ENCODE data around the gene NCK2. TPM values are rescaled to one million over a fixed set of nuclear protein-coding genes. Genes with fewer than 3 reads are reported as not detected.

Gene NCK2
- total RNA-seq, 4 donors from 2014 or later = 55.4 to 90.5 (median 62.5) TPM

DNA sequence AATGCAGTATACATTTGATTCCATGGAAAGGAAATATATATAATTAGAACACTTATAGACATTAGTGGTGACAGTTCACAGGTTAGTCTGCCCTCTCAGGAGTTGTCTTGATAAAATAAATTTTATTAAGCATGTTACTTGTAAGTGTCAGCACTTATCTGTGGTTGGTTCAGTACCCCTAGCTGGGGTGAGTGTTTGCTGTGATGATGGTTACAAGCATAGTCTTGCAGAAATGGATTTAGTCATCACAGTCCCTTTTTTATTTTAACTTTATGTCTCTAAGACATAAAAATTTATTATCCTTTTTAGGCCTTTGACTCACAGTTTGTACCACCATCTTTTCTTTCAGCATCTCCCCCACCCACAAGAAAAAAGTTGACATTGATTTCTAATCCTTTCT is 52.1 kb downstream of the NCK2 start:
- no peaks in the 10 kb centered on the region for H3K27me3 ChIP-seq
- H3K36me3 ChIP-seq = no peaks in the 10 kb centered on the region
- TF ChIP-seq POLR2A (IDR thresholded peaks at IDR 0.05) = no peak
- TF ChIP-seq, protein P1, sequence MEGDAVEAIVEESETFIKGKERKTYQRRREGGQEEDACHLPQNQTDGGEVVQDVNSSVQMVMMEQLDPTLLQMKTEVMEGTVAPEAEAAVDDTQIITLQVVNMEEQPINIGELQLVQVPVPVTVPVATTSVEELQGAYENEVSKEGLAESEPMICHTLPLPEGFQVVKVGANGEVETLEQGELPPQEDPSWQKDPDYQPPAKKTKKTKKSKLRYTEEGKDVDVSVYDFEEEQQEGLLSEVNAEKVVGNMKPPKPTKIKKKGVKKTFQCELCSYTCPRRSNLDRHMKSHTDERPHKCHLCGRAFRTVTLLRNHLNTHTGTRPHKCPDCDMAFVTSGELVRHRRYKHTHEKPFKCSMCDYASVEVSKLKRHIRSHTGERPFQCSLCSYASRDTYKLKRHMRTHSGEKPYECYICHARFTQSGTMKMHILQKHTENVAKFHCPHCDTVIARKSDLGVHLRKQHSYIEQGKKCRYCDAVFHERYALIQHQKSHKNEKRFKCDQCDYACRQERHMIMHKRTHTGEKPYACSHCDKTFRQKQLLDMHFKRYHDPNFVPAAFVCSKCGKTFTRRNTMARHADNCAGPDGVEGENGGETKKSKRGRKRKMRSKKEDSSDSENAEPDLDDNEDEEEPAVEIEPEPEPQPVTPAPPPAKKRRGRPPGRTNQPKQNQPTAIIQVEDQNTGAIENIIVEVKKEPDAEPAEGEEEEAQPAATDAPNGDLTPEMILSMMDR (IDR thresholded peaks at IDR 0.05) = no peak
- no peaks in the 10 kb centered on the region for H3K9me3 ChIP-seq
- intact Hi-C loops (cut with DNase I) = no loop called here
- DNase-seq = no peak
- no peak overlapping the region for H3K4me3 ChIP-seq
- H3K4me1 ChIP-seq = peaks cover 27 to 100% (median 71%) of the 10 kb centered on the region in 3 donors
- H3K27ac ChIP-seq = peak overlapping the region in 3 of 4 donors; percentile 77 to 87 (median 85)

DNA sequence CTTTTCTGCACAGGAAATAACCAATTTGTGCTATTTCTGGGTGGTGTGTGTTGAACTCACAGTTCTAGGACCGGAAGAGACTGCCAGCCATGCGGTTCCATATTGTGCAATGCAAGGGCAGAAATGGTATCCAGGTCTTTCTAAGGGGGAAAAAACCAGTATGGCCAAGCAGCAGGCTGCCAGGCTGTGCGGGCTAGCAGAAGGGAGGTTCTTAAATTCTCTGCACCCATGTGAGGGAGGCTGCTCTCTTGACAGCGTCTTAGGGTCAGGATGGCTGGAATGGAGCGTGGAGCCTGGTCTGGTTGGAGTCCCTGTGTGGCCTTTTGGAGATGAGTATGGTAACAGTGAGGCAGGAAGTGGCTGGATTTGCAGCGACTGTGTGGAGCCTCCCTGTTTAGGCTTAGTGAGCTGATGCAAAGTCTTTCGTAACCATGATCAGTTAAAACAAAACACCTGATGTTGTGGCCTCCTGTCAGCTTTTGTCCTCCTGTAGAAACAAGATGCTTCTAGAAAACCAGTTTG is 52.6 kb downstream of the NCK2 start:
- 15 to 27% methylated on average over 2 to 7 of the region's 7 CpGs for WGBS, 2 donors
- intact Hi-C loops (cut with DNase I) = no loop called here

DNA sequence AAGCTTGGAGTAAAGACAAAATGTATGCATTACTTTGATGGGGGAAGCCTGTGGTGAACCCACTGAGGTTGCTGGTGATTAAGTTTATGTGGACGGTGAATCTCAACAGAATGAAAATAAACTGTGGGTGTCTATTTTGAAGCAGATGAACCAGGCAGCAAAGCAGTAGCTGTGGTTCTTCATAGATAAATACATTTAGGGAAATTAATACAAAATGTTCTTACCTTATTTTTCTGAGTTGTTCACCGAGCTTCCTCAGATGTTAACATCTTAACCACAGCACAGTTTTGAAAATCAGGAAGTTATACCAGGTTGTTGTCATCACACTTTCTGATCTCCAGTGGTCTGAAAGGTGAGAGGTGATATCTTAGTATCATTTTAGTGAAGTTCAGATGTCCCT is 53.9 kb downstream of the NCK2 start:
- H3K27me3 ChIP-seq = no peaks in the 10 kb centered on the region
- peak overlapping the region; percentile 76 to 87 (median 81) for H3K27ac ChIP-seq
- H3K4me1 ChIP-seq = peaks cover 35 to 100% (median 72%) of the 10 kb centered on the region in 3 donors
- no peak overlapping the region for H3K4me3 ChIP-seq
- intact Hi-C loops (cut with DNase I) = no loop called here
- no peaks in the 10 kb centered on the region for H3K9me3 ChIP-seq
- H3K36me3 ChIP-seq = peaks cover 0 to 8% (median 0%) of the 10 kb centered on the region in 3 donors
- WGBS, 2 donors = 42 to 60% methylated on average over 2 of the region's 2 CpGs
- no peak for DNase-seq
- no peak for TF ChIP-seq POLR2A (IDR thresholded peaks at IDR 0.05)
- TF ChIP-seq, protein P1 (IDR thresholded peaks at IDR 0.05) = no peak

More for the DNA sequence above, 52.6 kb downstream of the NCK2 start:
- H3K9me3 ChIP-seq = no peaks in the 10 kb centered on the region
- no peak overlapping the region for H3K4me3 ChIP-seq
- peaks cover 0 to 3% (median 0%) of the 10 kb centered on the region in 3 donors for H3K36me3 ChIP-seq
- H3K27ac ChIP-seq = peak overlapping the region; percentile 76 to 87 (median 81)
- H3K27me3 ChIP-seq = no peaks in the 10 kb centered on the region
- H3K4me1 ChIP-seq = peaks cover 31 to 100% (median 73%) of the 10 kb centered on the region in 3 donors
- DNase-seq = no peak
- TF ChIP-seq, protein P1 (IDR thresholded peaks at IDR 0.05) = no peak
- peak in 1 of 4 donors; percentile 15 for TF ChIP-seq POLR2A (IDR thresholded peaks at IDR 0.05)

DNA sequence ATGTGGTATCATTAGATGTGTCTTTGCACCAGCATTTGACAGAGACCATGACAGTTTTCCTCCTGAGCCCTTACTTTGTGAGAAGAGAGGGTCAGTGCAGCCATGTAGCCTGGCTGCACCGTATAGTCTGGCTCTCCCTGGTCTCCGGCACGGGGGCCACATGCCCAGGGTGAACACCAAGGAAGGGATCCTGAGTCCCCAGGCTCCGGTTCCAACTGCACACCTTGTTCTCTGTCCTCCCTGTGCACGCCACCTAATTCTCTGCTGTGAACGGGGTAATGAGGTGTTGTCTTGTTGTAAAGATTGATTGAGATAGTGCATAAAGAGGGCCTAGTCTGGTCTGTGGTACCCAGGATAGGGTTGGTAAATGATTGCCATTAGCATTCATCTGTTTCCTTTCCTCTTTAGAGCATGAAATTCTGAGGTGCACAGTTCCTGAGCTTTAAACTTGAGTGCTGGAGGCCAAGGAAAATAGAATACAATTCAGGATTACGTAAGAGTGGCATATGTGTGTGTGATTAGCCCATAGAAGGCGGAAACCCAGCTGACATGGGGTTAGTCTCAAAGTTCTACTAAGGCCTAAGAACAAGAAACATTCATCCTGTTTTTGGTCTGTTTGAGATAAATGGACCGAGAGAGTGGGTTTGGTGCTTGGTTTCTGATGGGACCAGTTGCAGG is 55.5 kb downstream of the NCK2 start:
- 70 to 75% methylated on average over 8 to 9 of the region's 9 CpGs for WGBS, 2 donors
- Histone ChIP-seq H3K9me3 (no peaks in the 10 kb centered on the region), H3K27ac (peak overlapping the region in 3 of 4 donors; percentile 20 to 54 (median 27))

More for the DNA sequence above, 55.5 kb downstream of the NCK2 start:
- TF ChIP-seq, protein P1 (IDR thresholded peaks at IDR 0.05) = no peak
- TF ChIP-seq POLR2A (IDR thresholded peaks at IDR 0.05) = peak in 1 of 4 donors; percentile 8
- DNase-seq = no peak
- Histone ChIP-seq H3K36me3 (peaks cover 0 to 8% (median 0%) of the 10 kb centered on the region in 3 donors), H3K4me1 (peaks cover 35 to 99% (median 73%) of the 10 kb centered on the region in 3 donors), H3K27me3 (no peaks in the 10 kb centered on the region), H3K4me3 (no peak overlapping the region)
- intact Hi-C loops (cut with DNase I) = no loop called here

Measured in esophagus squamous epithelium (tissue), 5 donors.